K562 (cell line): ENCODE data around the gene EGLN1.

Experiments used
- FOSL1 ChIP-seq: fragments of 200-800 bp; sonication (Bioruptor generic); conservative IDR thresholded peaks from 2 replicates; pipeline ENCODE4 v1.6.1; 2016; ENCODE audit warnings: missing genetic modification characterization, missing compliant biosample characterization
- MCM3 ChIP-seq: fragments of 450-650 bp; IDR thresholded peaks from 2 replicates; pipeline ENCODE4 v1.6.1; 2016
- PHF8 ChIP-seq: fragments of 200-600 bp; sonication (generic); IDR thresholded peaks from 2 replicates; pipeline ENCODE4 v1.6.1; 2012; ENCODE audit warnings: mixed run types, mild to moderate bottlenecking, inconsistent platforms, low read length, moderate library complexity, borderline replicate concordance
- ZNF232 ChIP-seq: sonication (generic); formaldehyde crosslinking; IDR thresholded peaks from 2 replicates; pipeline ENCODE4 v1.8.0; 2022; ENCODE audit warnings: mild to moderate bottlenecking, missing genetic modification reagents

DNA sequence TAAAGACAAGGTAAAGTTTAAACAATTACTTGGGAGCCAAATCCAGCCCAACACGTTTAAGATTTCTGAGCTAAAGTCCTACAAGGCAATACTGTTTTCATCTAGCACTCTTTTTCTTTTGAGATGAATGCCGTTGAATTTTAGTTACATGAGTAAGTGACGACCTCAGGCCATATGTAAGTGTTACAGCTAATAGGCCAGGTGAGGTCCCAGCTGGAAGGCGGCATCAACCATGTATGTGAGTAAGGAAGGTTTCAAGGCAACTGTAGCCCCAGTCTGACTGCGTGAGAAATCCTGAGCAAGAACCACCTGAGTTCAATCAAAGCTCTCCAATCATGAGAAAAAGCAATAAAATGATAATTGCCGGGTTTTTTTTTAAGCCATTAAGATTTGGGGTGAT lies 41.5 kb upstream of the EGLN1 start:
- TF ChIP-seq FOSL1 (tag) = no peak
- TF ChIP-seq PHF8 = no peak
- no peak for TF ChIP-seq ZNF232 (CRISPR knock-in tag)
- no peak for TF ChIP-seq MCM3
